Stimulated activated naive CD4-positive, alpha-beta T cell treated with Interleukin-2 at 50 U/mL for 16 hours (primary cell): ENCODE measurements around the gene FCGBP.
"Not testable (repeated sequence)": the region's sequence is repeated elsewhere in the genome, so short reads cannot be mapped to it uniquely, and the experiment has no call there.

Experiments
- DNase-seq: peaks from one replicate; lab custom pipeline; 2025; lab: John Stamatoyannopoulos, UW

The FCGBP gene

DNA sequence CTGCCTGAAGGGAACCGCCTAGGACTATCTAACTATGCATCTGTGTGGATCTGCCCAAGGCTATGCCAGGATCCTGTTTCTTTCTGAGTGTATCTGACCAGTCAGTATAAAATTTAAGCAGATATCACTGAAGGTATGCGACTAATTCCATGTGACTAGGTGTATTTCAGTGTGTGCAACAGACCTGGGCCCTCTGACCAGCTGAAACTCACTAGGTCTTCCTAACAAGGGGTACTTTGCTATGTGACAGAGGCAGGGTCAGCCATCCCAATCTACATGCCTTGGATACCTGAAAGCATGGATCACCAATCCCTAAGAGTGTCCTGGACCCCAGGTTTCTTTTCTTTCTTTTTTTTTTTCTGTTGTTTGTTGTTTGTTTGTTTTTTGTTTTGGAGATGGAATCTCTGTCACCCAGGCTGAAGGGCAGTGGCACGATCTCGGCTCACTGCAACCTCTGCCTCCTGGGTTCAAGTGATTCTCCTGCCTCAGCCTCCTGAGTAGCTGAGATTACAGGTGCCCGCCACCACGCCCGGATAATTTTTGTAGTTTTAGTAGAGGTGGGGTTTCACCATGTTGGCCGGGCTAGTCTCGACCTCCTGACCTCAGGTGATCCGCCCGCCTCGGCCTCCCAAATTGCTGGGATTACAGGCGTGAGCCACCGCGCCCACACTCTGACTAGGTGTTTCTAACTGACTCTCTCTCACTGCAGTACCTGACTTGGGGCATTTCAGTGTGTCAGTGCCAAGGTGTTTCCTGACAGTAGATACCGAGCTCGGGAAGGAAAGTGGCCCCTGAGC is 43.5 kb downstream of the FCGBP start:
- DNase-seq: no peak

DNA sequence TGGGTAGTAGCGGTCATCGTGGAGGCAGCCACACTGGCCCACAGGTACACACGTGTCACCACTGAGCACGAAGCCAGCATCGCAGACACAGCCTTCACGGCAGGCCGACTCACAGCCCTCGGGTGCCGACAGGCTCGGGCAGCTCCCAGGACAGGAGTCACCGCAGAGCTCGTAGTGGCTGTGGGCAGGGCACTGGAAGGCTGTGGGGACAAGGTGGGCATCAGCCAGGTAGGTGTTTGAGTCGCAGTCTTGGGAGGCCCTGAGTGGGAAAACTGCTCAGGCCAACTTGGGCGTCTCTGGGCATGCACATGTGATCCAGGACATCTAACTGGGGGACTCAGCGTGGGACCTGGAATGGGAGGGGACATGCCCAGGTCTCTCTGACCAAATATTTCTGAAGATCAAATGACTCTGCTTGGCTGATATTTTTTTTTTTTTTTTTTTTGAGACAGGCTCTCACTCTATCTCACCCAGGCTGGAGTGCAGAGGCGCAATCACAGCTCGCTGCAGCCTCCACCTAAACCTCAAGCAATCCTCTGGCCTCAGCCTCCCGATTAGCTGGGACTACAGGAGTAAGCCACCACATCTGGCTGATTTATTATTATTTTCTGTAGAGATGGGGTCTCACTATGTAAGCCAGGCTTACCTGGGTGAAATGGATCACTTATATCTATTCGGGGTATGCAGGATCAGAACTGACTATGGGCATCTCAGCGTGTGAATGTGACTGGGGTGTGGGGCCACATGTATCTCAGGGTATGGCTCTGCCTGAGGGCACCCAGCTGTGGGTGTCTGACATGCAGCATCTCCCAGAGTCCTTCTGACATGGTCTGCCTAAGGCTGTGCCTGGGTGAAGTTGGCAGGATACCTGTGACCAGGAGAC is 44.3 kb downstream of the FCGBP start:
- DNase-seq: not testable (repeated sequence)

DNA sequence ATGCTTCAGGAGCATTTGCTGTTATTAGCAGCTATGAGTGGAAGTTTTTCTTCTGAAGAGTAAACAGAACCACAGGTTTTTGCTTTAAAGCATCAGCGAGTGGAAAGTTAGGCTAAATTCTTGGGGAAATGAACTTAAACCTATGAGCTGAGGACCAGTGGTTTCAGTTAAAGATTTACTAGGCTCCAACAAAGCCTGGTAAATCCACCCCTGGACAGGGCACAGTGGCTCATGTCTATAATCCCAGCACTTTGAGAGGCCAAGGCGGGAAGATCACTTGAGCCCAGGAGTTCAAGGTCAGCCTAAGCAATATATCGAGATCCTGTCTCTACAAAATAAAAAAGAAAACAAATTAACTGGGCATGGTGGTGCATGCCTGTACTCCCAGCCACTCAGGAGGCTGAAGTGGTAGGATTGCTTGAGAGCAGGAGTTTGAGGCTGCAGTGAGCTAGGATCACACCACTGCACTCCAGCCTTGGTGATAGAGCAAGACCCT is 46.9 kb downstream of the FCGBP start:
- DNase-seq: not testable (repeated sequence)

DNA sequence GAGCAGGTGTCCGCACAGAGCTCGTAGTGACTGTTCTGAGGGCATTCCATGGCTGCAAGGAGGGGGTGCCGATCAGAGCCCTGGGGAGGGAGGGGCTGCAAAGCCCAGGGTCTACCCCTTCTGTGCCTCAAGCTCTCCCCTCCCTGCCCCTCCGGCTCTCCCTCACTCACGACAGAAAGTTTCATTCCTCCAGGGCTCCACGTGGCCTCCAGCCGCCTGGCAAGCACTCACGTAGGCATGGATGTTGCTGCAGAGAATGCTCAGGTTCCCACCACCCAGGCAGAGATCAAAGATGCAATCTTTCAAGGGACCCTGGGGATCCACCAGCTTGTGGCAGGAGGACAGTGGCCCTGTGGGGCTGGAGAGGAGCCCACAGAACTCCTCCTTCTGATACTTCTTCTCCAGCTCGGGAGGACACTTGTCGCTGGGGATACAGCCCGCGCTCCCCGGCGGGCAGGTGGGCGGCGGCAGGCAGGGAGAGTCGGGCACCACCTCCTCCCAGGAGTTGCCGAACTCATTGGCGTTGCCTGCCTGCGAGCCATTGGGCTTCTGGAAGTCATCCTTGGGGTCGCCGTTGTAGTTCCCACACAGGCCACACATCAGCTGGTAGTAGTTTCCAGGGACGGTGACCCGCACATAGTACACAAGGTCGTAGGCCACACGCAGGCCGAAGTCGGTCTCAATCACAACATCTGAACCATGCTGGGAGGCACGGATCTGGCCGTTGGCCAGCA is 48.4 kb downstream of the FCGBP start:
- DNase-seq: not testable (repeated sequence)

DNA sequence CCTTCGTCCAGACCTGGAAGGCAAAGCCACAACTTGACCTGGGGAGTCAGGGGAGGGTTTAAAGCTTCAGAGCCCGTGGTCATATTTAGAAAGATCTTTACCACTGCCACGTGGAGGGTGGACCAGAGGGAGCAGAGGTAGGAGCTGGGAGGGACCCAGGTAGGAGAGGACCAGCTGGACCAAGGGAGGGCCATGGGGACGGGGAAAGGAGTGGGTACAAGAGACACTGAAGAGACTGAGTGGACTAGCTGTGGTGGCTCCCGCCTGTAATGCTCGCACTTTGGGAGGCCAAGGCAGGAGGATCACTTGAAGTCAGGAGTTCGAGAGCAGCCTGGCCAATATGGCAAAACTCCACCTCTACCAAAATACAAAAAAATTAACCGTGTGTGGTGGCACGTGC is 49.7 kb downstream of the FCGBP start:
- not testable (repeated sequence) for DNase-seq
